SK-MEL-5 (cell line): ENCODE results near the gene LRRC28. TPM values are rescaled to one million over a fixed set of nuclear protein-coding genes. Genes with fewer than 3 reads are reported as not detected.

Source experiments
- DNase-seq: peaks from one replicate; pipeline ENCODE4 v3.0.0-alpha.2; 2016; ENCODE audit warnings: low read depth, low spot score
- in situ Hi-C: cut with HindIII; loops from 2 replicates; pipeline ENCODE4 v1.10.0; 2016; ENCODE audit warnings: low sequenced_read_pairs, high pct_unique_total_duplicates, low pct_unique_long_range_greater_than_20kb
- total RNA-seq: library from RNA; depleted of rRNA; stranded (reverse); fragments of >200 nt; shearing (Covaris generic); gene quantifications from 2 replicates; pipeline ENCODE4 v1.2.3, GENCODE V29; 2014; rRNA removed

Gene LRRC28
- total RNA-seq, 1 experiment from 2014 or later, result 30.5 TPM

DNA sequence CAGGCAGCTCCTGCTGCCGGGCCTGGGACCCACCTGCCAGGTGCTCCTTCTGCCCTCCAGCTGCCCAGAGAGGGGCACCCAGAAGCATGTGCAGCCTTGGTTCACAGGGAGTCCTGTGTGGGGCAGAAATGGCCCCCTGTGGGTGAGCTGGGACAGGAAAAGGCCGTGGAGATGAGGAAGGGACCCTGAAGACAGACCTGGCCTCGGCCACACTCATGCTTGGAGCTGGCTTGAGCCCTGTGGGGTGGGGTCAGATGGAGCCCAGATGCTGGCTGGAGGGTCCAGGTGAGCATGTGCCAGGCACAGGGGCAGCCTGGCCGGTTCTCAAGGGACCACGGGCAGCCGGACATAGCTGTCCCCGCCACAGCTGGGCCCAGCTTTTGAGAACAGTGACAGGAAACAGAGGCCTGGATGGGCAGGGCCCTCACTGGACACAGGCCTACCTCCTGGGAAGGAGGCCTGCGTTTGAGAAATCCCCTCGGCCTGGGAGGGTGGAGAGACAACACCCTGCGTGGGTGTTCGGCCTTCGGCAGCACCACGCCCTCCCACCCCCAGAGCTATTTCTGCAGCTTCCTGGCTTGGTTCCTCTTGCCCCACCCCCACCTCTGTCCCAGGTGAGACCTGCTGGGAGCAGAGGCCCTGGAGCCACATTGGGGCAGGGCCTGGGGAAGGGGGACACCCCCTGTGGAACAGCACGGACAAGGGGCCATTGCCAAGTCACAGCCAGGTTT lies 181.9 kb downstream of the LRRC28 start:
- DNase-seq, result no peak
- in situ Hi-C loops, result no loop called here

DNA sequence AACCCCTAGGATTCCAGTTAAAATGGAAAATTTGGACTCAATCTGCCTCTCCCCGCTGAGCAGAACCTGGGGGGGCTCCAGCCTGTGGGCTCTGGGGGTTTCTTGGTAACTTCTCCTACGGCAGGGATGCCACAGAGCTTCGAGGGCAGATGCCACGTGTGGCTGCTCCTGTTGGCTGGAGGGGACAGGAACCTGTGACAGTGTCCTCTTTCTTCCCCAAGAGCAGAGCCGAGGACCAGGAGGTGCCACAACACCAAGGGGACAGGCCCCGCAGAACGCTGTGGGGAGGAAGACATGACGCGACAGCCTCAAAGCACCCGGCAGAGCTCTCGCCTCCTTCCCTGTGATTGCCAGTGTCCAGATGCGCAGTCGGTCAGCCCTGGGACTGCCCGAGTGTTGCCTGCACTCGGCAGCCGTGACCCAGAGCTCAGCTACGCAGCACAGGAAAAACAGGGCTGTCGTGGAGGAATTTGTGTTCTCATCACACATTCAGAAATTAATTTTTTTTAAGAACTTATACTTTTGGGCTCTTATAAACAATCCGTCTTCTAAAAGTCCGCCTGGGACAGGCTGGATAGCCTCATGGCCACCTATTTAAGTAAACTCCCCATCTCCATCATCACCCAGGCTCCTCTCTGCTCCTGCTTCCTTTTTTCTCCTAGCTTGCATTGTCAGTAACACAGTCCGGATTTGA lies 182.6 kb downstream of the LRRC28 start:
- in situ Hi-C loops, result no loop called here
- no peak for DNase-seq

DNA sequence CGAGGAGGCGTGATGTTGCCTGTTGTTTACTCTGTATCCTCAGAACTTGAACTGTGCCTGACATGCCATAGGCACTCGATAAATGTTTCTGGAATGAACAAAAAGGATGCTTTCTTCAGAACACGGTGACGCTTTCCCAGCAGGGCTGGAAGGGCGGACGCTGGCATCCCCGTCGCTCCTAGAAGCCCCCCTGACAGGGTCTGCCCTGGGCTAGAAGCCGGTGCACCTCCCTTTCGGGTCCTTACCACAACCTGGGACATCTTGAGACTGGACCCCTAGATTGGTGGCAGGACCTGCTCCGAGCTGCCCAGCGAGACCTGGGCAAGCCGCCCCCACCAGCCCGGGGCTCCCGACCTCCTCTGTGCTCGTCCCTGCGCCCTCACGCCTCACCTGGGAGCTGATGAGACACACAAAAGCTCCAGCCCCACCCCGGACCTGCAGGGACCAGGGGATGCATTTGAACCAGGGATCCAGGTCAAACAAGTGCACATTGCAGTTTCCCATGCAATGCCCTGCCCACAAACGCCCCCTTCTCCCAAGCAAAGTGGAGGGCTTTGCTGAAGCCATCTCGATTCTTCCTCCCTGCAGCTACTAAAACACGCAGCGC lies 183.3 kb downstream of the LRRC28 start:
- DNase-seq, result no peak
- in situ Hi-C loops, result no loop called here

DNA sequence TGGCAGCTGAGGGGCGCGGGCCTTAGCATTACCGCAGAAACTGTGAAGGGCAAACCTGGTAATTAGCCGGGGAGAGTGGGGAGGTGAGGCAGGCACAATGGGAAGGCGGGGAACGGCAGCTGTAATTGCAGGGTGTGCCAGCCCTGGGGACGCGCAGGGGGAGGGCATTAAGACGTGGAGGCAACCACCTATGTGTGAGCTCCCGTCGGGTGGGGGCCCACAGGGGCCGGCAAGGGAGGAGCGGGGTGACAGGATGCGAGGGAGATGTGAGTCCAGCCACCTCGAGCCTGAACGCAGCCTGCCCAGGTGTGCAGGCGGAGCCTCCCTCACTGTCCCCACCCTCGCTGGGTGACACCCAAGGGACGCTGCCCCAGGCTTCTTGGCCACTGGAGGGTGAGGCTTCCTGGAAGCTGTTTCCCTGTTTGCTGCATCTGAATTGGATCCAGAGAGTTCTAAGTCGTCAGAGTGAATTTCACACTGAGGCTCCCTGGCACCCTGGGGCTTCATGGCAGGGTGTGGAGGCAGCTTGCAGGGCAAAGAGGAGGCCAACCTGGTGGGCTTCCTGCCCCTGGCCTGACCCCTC lies 183.9 kb downstream of the LRRC28 start:
- in situ Hi-C loops, result no loop called here
- DNase-seq, result no peak

DNA sequence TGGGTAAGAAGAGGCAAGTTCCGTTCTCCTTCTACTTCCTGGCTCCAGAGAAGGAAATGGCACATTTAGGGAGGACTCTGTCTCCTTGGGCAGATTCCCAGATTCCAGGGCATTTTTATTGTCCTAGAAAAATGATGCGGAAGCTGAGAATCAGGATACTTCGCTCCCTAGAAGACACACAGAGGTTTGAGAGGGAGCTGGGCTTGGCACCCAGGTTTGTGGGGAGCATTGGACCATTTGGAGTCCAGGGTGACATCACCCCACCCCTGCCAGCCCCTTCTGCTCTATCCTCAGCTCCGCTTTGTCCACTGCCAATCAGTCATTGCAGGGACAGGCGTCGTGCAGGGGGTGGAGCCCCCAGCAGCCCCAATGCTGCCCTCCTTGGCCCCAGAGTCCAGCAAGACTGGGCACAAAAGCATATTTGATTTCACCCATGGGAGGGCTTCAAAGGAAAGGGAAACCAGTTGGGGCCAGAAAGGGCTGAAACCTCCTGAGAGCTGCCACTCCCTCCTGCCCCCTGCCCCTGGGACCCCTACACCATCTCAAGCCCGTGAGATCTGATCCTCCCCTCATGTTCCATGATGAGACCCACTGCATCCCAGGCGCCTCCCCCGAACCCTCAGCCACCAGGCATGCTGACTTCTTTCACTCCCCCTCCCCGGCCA lies 184.7 kb downstream of the LRRC28 start:
- in situ Hi-C loops, result no loop called here
- DNase-seq, result no peak

DNA sequence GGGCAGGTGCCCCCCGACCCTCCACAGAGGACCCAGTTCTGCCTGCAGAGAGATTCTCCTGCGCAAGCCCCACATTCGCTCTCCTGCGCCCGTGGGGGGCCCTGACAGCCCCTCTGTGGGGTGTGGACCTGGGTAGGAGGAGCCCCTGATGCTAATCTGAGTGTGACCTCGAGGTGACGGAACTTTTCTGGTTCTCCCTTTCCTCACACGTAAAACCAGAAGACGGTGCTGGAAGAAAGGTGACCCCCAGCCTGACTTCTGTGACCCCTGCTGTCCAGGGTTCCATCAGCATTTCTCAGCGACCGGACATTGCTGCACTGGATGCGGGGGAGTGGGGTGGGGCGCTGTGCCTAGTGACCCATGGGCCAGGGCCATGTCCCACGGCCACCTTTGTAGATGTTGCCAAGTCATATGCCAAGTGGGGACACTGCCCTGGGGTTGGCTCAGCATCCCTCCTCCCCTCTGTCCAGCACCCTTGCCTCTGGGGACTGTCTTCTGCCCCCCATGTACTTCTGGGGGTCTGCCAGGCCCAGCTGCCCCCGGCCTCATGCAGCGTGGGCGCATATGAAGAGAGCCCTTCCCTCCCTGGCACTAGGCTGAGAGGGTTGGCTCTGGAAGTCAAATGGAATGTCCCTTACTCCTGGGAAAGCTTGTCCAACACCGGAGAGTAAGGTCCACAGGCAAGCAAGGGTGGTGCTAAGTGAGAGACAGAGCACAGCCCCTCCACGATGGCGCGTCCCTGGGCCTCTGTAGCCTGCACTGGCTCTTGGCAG lies 185.4 kb downstream of the LRRC28 start:
- in situ Hi-C loops, result no loop called here
- DNase-seq, result no peak

DNA sequence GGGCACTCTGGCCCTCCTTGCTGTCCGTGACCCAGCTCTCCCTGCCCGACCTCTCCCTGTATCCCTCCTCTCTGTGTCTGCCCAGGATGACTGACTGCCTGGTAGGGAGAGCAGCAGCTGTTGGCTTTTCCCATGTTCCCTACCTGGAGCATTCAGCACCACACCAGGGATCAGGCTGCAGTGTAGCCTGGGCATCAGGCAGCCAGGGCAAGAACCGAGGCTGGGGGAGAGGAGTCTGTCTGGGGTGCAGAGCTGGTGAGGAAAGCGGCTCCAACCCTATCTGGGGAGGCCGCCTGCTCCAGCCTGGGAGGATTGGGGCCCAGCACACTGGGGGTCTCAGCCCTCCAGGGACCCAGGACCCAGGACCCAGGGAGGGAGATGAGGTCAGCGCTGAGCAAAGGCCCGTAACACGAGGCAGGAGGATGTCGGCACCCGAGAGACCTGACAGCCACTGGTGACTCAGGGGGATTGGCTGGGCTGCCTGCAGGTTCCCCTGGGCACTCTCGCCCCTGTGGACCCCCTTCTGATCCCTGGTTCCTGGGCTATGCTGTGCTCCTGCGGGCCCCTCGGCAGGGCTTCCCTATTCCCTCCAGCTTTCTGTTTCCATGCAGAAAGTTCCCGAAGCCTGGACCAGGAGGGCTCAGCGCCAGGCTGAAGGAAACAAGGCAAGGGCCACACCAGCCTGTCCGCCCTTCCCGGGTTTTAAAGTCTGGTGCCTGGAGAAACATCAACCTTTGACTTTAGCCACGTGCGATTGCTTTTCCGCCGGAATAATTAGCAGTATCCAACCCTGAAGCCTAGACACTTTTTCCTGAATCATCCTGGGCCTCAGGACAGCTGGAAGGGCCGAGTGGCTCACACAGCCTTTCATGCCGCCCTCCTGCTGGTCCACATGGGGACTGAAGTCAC lies 186.3 kb downstream of the LRRC28 start:
- in situ Hi-C loops, result no loop called here
- no peak for DNase-seq

DNA sequence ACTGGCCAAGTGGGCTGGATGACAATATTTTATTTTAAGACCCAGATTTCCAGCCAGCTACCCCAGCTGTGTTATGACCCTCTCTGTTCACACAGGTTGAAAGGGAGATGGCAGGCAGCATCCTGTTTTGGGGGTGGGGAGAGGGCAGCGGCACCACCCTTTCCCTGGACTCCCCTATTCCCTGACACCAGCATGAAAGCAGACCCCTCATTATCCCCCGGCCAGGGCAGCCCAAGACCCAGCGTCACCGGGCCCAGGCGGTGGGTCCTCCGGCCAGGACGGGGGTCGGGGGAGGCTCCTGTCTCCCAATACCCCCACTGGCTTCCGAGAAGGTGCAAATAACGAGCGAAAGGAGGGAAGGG lies 186.9 kb downstream of the LRRC28 start:
- in situ Hi-C loops, result no loop called here

DNA sequence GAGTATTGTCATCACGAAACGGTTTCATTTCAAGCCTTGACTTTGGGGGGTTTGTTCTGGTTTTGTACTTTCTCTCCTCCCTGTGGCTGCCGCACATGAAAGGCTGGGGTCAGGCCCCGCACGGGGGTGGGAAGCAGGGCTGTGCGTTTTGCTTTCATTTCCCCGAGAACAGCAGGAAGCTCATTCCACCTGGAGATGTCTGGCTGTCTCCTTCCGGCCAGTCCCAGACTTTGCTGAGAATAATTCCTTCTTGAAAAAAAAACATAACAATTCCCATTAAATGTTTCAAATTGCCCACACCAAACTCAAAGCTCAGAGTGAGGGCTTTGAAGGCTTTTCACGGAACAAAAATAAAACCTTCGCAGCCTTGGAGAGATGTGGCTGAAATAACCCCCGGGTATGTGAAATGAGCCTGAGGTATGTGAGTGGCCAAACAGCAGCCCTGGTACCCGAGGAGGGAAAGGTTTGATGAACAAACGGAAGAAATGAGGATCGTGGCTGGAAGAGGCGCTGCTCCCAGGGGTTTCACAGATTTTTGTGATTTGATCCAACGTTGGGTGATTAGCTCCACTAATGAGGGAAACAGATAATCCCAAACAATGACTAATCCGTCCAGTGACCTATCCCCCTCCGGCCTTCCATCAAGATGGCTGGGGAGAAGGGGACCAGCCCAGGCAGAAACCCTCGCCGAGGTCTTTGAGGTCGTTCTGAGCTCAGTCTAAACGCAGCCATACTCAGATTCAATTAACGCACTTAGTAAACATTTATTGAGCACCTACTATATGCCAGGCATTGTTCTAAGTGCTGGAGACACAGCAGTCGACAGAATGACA lies 187.6 kb downstream of the LRRC28 start:
- DNase-seq, result no peak
- in situ Hi-C loops, result no loop called here

More for the DNA sequence above, 186.9 kb downstream of the LRRC28 start:
- no peak for DNase-seq

DNA sequence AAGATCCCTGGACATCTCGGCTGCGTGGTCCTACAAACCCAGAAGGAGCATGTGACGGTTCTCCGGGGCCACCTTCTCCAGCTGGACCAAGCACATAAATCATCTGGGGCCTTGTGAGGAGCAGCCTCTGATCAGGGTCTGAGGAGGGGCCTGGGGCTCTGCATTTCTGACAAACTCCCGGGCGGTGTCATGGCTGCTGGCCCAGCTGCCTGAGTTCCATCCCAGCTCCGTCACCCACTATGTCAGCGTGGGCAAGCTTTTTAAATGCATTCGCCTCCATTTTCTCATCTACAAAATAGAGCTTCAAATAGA lies 188.2 kb downstream of the LRRC28 start:
- in situ Hi-C loops, result no loop called here
- no peak for DNase-seq

DNA sequence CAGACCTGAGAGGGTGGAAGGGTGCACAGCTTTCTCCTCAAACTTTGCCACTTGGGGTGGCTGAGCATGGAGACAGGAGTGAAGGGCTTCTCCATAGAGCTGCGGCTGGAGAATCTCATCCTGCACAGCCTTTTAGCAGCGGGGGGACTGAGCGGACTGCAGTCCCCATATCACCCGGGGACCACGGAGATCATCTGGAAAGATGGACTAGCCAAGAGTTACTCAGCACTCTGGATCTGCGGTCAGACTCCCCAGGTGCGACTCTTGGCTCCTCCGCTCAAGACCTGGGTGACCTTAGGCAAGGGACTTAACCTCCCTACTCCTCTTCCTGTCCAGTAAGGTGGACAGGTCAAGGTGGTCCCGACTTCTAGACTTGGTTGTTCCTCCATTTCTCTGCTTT lies 188.7 kb downstream of the LRRC28 start:
- DNase-seq, result no peak
- in situ Hi-C loops, result no loop called here

Other genes starting within 250 kb of the LRRC28 start
- gene PGPEP1L, start 243.7 kb upstream of the LRRC28 start, total RNA-seq, result not detected in 2 replicates
- gene SYNM, start 146.4 kb upstream of the LRRC28 start, total RNA-seq, result 20.3 and 25.9 TPM in 2 replicates
- 14.1 and 16.0 TPM in 2 replicates for gene TTC23, start 1.9 kb upstream of the LRRC28 start, total RNA-seq